Activated CD4-positive, alpha-beta T cell treated with anti-CD3 and anti-CD28 coated beads, Interleukin-2, amount 50 U/mL, for 24 hours (primary cell): ENCODE results near the gene MAML3.
"Not testable (repeated sequence)": the region's sequence is repeated elsewhere in the genome, so short reads cannot be mapped to it uniquely, and the experiment has no call there.

Source experiments
- DNase-seq, 2 donors: peaks; one replicate each; pipeline ENCODE4 v3.0.0-alpha.2; 2020; ENCODE audit warnings: low read depth in 1 of 2, low spot score in 1 of 2

Gene MAML3

GRCh38 chr4:139709660-139710059, 444.3 kb downstream of the MAML3 start:
- no peak for DNase-seq

DNA sequence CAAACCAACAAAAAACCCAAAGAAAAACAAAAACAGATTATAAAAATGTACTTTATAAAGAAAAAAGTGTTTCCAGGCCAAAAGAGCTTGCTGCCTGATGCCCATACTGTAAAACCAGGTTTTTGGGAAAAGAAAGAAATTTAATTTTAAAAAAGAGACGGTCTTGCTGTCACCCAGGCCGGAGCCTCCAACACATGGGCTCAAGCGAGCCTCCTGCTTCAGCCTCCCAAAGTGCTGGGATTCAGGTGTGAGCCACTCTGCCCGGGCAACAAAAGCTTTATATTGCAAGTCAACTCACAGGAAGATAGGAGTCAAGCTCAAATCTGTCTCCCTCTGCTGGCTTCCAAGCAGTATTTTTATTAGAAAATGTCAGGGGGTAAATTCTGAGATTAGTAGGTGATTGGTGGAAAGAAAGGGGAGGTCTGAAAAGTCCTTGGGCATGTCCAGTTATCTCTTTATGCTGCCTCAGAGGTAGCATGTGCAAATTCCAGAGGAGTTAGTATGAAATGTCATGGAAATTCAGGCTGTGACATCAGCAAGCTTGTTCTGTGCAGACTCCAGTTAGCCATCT, 449.0 kb downstream of the MAML3 start:
- no peak for DNase-seq

DNA sequence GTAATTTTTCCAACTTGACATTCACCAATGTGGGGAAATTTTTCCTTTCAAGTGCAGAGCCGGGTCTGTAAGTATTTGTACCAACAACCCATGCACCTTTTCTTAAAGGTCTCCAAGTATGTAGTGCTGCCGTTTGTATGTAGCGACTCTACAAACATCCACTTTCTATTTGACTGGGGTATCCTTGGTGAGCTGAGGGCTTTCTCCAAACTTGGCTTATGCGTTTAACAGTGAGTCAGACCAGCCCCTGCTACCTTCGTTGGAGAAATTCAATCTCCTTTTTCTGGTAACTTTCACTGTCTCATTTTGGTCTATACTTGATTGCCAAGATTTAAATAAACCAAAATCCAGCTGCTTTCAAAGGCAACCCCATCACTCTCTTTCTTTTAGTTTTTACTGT, 453.4 kb downstream of the MAML3 start:
- no peak for DNase-seq

GRCh38 chr4:139698167-139698925, 455.6 kb downstream of the MAML3 start:
- not testable (repeated sequence) for DNase-seq

DNA sequence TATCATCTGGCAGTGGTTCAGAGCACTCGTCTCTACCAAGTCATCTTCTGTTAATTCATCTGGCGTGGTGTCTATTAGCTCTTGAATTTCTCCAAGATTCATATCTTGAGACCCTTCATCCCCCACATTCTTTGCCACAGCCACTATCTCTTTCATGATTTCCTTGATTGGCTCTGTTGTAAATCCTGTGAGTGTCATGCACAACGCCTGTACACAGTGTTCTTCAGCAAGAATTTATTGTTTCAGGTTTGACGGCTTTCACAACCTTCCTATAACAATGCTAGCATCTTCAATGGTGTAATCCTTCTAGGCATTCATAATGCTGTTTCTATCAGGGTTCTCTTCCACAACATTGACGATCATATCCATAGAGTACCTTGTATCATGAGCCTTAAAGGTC, 457.5 kb downstream of the MAML3 start:
- no peak for DNase-seq

DNA sequence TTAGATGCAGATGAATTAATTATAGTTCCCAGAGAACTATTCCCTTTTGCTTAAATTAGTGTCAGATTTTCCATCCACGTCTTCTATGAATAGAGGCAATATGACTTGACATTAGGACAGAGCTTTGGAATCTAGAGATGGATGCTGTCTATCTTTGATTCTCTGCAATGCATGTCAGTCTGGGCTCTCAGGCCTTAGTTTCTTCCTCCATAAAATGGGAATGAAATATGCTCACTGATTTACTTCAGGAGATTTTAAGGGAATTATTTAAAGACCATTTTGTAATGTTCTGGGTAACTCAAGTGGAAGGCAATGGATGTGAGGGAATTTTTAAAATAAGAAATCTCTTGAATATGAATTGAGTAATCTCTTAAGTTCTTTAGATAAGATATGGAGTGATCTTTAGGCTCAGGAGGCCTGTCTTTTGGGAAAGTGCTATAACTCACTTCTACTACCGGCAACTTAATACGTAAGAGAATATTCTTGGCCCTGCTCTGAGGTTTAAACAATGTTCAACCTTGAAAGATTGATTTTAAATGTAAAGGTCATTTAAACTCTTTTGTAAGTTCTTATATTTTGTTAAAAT, 459.4 kb downstream of the MAML3 start:
- no peak for DNase-seq

GRCh38 chr4:139692309-139693012, 461.5 kb downstream of the MAML3 start:
- no peak for DNase-seq

GRCh38 chr4:139690419-139690818, 463.6 kb downstream of the MAML3 start:
- no peak for DNase-seq

DNA sequence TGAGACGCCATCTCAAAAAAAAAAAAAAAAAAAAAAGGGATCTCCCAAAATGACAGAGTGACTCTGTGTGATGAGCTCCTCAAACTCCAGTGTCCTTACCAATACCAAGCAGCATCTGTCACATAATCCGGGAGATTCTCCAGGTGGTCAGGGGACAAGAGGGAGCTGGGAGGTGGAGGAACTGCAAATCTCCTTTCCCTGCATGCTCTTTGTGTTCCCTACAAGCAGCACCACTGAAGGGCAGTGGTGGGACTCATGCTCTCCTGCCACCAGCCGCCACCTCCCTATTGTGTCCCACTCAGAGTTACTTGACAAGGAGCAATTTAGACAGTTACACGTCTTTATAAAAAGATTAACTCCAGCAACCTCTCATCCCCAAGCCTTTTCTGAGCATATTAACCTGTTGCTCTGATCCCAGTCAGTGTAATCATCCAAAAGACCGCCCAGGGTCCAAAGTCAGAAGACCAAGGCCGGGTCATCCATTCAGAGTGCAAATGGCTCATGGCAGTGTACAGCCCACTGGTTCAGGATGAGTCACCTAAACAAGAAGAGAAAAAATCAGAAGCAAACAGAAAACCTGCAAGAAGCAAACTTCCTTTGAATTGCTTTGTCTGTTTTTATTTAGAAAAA, 464.8 kb downstream of the MAML3 start:
- DNase-seq: no peak

DNA sequence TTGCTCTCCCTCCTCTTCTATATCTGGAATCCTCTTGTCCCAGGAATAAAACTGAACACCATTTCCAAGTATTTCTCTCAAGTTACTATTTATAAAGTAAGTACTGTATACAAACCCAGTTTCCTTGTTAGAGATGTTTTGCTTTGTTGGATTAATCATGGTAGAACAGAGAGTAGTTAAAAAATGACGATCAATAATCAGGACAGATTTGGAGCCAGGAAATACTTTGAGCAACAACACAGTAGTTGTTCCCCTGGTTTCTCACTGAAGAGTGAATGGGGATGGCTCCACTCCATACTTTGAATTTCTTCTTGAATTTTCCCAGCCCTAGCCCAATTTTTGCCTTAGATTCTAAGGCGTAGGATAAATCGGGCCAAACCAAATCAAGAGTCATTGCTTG, 467.0 kb downstream of the MAML3 start:
- no peak for DNase-seq

GRCh38 chr4:139686130-139686529, 467.9 kb downstream of the MAML3 start:
- DNase-seq: no peak

GRCh38 chr4:139685180-139685579, 468.8 kb downstream of the MAML3 start:
- no peak for DNase-seq

- DNase-seq: no peak
Observed at GRCh38 chr4:139684351-139684750, 469.6 kb downstream of the MAML3 start.

GRCh38 chr4:139682741-139683151, 471.2 kb downstream of the MAML3 start:
- no peak for DNase-seq

DNA sequence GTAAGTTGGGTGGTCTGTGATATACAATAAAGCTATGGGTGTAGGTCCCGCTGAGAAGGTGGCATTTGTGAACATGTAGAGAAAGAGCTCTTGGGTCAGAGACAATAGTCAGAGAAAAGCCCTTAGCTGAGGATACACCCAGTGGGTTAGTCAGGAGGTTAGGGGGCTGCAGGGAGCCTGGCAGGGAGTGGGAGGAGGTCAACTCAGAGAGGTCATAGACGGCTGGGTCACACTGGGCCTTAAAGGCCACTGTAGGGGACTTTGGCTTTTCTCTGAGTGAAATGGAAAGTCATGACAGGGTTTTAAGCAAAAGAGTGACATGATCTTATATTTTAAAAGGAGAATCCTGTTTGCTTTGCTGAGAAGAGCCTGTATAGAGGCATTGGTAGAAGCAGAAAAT, 471.7 kb downstream of the MAML3 start:
- DNase-seq: no peak

DNA sequence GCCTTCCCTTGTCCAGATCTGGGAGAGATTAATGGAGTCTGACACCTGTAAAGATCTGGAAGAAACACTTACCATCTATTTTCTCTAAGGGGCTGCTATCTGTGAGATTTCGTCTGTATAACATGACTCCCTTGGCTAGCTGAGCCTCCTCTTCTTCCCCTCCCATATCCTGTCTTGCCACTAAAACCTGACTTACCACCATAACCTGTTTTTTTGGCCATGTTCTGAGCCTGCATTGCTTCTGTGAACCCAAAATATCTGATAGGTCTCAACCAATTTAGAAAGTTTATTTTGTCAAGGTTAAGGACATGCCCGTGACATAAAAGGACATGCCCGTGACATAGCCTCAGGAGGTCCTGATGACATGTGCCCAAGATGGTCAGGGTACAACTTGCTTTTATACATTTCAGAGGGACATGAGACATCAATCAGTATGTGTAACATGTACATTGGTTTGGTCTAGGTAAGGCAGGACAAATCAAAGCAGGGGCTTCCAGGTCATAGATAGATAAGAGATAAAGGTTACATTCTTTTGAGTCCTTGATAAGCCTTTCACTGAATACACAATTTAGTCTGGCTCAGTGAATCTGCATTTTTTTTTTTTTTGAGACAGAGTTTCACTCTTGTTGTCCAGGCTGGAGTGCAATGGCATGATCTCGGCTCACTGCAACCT, 476.9 kb downstream of the MAML3 start:
- no peak for DNase-seq

- DNase-seq: no peak
Observed at GRCh38 chr4:139676365-139676764, 477.6 kb downstream of the MAML3 start.

DNA sequence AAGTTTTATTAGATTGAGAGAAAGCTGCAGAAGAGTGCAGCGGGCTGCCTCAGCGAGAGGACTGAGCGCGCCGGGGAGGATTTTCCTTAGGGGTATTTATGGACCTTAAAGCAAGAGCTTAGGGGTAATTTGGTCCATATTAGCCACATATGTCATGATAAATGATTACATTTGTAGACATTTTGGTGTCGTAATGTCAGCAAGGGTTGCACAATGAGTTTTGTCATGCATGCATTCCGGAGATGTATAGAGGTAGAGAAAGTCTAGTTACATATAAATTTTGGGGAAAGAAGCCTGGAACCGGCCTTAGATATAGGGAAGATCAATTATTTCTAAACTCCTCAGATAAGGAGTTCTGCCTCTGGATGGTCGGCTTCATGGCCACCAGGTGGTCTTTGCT, 478.3 kb downstream of the MAML3 start:
- DNase-seq: no peak

DNA sequence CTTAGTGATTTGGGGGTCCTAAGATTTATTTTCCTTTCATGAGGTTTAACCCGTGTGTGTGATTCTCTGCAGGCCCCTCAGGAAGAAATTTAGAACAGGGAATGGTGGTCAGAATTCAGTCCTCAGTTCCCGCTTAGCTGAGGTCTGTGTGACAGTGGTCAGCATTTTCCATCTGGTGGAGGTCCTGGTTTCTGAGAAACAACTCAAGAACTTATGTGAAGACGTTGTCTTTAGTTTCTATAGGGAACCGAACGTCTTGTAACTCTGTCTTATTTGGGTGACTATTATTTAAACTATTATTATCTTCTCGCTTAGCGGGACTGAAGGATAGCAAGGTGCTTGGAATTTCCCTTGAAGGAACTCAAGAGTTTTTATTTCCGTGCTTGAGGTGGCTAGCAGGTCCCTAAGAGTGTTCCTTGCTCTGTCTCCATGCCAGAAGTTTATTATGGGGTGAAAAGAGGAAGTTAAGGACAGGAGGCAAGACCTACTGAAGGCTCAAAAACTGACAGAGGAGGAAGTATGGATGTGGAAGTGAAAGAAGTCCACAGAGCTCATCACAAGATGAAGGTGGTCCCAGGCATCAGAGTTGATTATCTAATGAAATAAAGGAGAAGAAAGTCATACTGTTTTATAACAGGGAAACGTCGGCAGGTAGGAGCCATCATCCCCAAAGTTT, 479.0 kb downstream of the MAML3 start:
- no peak for DNase-seq

- no peak for DNase-seq
Observed at GRCh38 chr4:139672732-139673131, 481.3 kb downstream of the MAML3 start.
